HG03439 (cell line): ENCODE results near the gene TET3.
"Not testable (repeated sequence)": the region's sequence is repeated elsewhere in the genome, so short reads cannot be mapped to it uniquely, and the experiment has no call there.

ENCODE experiments used
- ATAC-seq: cut with Tn5 transposase; IDR thresholded peaks from one replicate; pipeline ENCODE4 v1.9.1; 2021; ENCODE audit warnings: mild to moderate bottlenecking, moderate library complexity; ENCODE audit not compliant: unreplicated experiment

TET3 gene

DNA sequence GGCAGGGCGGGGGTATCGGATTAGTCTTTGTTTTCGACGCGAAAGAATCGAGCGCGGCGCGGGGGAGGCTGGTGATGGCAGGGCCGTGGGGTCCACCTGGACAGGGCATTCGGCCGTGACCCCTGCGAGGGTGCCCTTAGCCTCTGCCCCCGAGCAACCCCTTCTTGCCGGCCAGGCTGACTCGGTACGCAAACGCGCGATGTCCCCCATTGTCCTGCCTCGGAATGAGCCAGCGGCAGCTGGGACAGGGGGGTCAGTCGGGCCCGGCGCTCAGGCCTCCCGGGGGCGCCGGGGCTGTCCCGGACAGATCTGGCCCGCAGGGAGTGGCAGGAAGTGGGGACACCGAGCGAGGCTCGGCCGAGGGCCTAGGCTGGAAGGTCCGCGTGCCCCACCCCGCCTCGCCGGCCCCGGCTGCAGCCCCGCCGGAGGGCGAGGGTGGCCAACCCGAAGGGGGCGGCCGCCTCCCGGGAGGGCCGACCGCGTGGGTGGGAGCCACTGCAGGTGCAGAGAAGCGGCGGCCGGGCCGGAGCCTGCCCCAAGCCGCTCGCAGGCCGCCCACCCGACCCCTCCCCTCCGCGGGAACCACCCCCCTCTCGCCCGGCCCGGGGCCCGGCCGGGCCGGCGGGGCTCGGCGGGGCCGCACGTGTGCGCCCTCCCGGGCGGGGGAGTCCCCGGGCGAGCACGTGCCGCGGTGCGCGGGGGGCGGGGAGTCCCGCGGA, at the start of gene TET3:
TET3 (plus strand) TSS at position 708 of the 719 bp plus-strand sequence. CDS start 1,494 bp downstream, outside the sequence.
- ATAC-seq = peak; percentile 51

GRCh38 chr2:73935641-73936040, 49.1 kb upstream of the TET3 start:
- ATAC-seq = no peak

DNA sequence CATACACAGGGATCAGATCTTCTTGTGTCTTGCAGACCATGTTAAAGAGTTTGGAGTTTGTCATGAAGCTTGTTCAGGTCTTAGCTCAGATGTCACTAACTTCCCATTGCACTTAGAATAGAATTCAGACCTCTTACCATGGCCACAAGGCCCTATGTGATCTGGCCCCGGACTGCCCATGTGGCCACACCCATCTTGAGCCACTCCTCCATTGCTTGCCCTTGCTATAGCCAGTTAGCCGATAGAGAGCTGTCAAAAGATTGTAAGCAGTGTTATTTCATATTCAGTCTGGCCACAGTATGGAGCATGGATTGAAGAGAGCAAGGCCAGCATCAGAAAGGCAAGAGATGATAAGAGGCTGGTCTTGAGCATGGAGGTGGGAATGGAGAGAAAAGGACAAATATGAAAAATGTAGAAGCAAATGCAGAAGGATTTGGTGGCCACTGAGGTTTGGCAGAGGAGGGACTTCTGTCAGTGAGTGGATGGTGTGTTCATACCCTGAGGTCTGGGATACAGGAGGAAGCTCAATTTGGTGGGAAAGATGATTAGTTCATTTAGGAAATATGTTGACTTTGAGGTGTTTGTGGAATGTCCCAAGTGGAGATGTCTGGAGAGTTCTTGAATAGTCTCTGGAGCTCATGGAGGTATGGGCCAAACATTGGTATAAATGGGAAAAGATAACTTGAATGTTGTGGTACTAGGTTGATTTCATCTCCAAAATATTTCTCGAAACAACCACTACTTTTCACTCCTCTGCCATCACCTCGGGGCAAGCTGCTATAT, 47.4 kb upstream of the TET3 start:
- no peak for ATAC-seq

DNA sequence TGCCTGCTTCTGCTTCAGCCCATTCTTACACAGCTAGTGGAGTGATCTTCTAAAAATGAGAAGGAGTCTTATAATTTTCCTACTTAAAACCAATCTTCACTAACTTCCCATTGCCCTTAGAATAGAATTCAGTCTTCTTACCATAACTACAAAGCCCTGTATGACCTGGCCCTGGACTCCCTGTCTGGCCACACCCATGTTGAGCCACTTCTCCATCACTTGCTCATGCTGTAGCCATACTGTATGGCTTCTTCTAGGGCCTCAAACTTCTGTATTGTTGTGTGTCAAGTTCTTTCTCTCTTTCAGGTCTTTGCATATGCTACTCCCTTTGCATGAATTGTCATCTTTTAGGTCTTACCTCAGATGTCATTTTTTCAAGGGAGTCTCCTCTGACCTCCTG, 46.8 kb upstream of the TET3 start:
- no peak for ATAC-seq

DNA sequence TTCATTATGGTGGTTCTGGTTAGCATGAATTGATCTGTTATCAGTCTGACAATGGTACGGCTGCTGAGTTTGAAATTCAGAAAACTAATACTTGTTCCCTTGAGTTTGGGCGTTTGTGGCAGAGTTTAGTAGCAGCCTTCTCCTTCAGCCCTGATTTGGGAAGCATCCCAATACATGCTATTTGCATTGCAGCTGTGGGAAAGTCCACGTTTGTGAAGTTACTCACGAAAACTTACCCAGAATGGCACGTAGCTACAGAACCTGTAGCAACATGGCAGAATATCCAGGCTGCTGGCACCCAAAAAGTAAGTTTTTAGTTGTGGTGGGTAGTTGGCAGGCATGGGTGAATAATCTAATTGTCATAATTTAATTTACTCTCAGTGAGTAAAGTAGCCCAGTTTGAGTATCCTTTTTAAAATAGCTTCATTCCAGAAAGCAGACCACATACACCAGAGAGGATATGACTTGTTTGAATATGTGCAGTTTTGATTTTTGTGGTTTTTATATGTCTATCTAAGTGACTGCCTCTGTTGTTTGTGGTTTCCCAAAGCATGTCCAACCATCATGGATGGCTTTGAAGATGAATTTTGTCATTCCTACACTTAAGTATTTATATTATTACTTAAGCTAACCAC, 45.9 kb upstream of the TET3 start:
- no peak for ATAC-seq

DNA sequence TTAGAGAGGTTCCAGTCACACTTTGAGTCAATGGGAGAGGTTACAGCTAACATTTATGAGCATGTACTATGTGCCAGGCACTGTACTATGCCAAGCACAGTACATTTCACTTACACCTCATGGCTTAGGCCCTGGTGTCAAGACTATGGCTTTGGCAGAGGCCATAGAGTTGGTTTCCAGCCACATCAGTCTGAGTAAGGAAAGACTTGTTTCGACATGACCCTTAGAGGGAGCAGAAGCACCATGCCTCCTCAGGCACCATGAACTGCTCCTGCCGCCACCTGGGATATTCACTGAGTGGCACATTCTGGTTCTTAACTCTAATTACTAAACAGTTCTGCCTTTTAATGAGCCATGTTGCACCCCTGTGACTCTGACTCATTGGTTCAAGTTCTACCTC, 45.3 kb upstream of the TET3 start:
- no peak for ATAC-seq

- ATAC-seq = not testable (repeated sequence)
Observed at GRCh38 chr2:73940066-73940465, 44.6 kb upstream of the TET3 start.

DNA sequence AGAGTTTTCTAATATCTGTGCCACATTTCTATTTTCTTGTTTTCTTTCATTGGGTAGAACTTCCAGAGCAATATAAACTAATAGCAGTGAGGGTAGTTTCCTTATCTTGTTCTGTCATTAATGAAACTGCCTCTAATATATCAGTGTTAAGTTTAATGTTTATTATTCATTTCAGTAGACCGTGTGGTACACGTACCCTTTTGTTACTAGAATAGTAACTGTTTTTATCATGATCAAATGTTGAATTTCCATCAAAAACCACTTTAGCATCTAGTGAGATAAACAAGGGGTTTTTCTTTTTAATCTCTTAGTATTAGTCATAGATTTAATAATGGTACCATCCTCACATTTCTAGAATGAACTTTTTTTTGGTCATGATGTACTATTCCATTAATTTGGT, 42.0 kb upstream of the TET3 start:
- no peak for ATAC-seq

DNA sequence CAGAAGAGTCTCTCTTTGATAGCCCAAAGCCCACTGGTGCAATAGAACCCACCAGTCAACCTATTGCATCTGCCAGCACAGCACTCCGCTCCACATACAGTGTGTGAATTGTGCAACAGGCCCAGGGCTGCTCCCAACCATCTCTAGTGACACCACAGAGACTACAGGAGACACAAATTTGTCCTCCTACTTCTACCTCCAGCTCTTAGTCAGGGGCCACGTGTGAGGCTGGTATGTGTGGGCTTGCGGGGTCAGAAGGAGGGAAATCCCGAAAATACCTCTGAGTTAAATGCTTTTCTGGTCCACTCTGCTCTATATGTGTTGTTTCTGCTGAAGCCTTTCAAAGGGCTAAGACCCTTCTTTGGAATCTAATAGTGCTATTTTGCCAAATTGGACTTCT, 40.0 kb upstream of the TET3 start:
- ATAC-seq = no peak

DNA sequence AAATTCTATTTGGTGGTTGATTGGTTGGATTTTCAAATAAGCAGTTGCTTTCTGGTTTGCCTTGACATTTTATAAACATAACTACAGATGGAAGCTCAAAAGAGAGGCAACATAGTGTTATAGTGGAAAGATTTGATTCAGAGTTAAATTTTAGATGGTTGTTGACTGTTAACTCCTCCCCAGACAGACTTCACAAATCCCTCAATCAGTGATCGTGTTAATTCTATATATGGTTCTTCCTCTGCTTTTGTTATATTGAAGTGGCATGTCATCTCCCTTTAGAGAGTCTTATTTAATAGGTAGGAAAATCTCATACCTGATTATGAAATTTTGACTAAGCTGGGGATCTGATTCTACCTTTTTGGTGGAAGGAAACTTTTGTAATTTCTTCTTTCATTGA, 38.5 kb upstream of the TET3 start:
- ATAC-seq = no peak

GRCh38 chr2:73946666-73947065, 38.0 kb upstream of the TET3 start:
- no peak for ATAC-seq

GRCh38 chr2:73947412-73948018, 37.2 kb upstream of the TET3 start:
- ATAC-seq = no peak

DNA sequence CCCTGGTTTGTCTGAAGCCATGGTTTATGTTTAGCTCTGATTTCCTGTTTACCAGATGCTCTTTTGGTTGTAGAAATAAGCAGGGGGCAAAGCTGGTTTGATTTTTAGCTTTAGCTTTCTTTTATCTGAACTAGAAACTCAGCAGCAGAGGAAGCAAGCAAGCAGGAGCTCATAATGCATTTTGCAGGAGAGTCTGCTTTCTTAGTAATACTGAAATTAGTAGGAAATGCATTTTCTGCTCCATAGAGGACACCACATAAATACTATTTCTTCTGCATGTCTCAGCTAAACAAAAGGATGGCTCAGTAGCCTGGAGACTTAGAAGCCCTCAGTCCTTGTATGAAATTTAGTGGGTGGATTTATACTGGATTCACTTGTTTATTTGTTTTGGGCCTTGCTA, 34.9 kb upstream of the TET3 start:
- ATAC-seq = no peak

DNA sequence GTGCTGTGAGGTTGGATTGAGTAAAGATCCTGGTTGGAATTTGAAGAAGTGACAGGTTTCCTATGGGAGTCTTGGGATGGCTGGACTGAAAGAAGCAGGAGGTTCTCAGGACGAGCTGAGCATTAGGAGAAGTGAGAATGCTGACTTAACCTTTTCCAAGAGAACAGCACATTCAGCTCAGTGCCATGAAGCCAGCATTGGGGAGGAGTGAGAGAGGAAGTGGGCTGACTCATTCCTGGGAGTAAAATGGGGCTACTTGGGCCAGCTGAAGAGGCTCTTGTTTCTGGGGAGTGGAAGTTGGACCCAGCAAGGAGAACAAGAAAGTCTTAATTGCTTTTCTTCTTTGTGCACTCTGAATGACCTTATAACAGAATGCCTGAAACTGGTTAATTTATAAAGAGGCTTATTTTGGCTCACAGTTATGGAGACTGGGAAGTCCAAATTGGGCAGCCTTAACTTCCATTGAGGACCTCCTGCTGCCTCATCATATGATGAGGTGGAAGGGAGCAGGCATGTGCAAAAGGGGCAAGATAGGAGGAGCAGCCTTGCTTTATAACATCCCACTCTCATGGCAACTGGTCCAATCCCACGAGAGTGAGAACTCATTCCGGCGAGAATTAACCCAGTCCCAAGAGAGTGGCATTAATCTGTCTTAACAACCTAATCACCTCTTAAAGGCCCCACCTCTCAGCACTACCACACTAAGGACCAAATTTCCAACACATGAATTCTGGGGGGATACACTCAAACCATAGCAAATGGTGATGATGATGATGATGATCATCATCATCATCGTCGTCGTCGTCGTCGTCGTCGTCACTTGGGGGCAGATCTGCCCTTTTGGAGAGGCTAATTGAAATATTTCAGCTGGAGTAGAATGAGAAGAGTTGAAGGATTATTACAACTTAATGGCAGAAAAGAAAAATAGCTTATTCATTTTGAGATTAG, 31.9 kb upstream of the TET3 start:
- ATAC-seq = no peak

DNA sequence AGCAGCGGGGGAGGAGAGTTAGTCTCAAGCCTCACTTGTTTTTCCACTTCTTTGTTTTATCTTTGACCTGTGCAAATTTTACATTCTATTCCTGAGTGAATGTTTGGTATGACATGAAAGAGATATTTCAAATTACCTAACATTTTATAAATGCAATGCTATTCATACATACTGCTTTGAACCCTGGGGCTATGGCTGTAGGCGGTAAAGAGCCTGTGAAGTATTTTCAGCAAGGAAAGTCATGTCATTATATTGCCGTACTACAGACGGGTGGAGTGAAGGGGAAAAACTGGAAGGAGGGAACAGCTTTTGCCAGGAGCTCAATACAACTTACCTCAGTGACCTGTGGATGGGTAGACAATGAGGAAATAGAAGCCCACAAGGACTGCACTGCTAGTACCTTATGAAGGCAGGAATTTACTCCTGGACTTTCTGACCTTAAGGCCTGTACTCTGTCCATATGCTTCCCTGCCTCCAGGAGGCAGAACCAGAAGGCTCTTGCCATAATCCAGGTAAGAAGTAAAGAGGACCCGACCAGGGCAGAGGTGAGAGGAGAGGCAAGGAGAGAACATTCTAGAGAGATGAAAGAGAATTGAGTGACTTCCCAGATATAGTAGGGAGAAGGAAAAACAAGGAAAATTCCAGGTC, 28.4 kb upstream of the TET3 start:
- ATAC-seq = no peak

- no peak for ATAC-seq
Observed at GRCh38 chr2:73961274-73961673, 23.4 kb upstream of the TET3 start.

DNA sequence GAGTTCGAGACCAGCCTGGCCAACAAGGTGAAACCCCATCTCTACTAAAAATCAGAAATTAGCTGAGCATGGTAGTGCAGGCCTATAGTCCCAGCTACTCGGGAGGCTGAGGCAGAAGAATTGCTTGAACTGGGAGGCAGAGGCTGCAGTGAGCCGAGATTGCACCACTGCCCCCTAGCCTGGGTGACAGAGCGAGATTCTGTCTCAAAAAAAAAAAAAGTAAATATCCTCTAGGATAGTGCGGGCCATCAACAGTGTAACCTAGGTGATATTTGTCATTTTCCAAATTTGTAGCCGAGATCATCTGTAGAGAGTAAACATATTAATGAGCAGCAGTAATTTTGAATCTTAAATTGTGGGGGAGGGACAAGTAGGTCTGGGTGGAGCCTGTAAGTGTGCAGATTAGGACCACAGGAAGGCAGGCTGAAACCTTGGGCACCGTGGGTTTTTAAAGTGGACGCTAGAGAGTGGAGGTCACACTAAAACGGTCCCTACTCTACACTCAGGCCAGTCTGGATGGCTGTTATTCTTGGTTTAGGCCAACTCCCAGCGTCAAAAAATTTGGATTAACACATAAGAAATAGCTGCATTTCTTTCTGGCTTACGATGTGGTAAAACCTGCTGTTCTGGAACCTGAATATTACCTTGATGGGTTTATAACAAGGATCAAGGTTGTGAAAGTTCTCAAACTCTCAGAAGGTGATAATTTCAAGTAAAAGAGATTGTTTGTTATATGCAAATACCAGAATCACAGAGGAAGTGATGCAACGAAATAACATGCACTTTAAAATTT, 22.7 kb upstream of the TET3 start:
- no peak for ATAC-seq

DNA sequence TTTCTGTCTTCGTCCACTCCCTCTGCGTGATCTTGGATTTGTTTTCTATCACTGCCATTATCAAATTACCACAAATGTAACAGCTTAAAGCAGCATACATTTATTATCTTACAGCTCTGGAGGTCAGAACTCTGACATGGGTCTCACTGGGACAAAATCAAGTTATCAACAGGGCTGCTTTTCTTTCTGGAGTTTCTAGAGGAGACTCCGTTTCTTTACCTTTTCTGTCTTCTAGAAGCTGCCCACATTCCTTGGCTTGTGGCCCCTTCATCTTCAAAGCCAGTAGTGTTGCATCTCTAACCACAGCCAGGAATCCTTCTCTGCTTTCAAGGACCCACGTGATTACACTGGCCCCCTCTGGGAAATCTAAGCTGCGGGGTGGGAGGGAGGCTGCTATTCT, 21.9 kb upstream of the TET3 start:
- ATAC-seq = no peak
